Measurements from ENCODE around the gene CTSW.
A peak's percentile ranks its signal among the peaks of the same experiment; 100 is the strongest.

Gene CTSW

DNA sequence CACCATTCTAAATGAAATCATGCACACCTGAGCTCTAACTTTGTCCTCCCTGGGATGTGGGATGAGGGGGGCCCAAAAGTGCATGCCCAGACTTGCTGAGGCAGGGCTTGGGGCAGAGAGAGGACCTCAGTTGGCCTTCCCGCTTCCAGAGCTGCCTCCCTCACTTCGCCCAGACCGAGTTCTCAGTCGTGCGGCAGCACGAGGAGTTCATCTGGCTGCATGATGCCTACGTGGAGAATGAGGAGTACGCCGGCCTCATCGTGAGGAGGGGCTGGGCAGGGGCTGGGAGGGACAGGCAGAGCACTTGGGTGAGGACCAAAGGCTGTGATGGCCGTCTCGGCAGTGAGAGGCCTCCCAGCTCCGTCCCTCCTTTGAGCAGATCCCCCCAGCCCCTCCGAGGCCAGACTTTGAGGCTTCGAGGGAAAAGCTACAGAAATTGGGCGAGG is 29.8 kb upstream of the CTSW start:
- Histone ChIP-seq H3K9ac (ENCODE audit: low read length) (no peak overlapping the region), H3K27ac (ENCODE audit: low read depth, low read length) (no peak overlapping the region), H3K4me1 (ENCODE audit: control insufficient read depth, insufficient read depth, low read length) (0 out of 2 replicates have a peak, but pooled peaks cover 4% of the 10 kb centered on the region), H3K9me3 (ENCODE audit: control insufficient read depth, insufficient read depth, low read depth, low read length) (peaks cover 4% of the 10 kb centered on the region; the same call in 1 of the 2 replicates), H3K27me3 (ENCODE audit: control insufficient read depth, insufficient read depth, low read length) (no peaks in the 10 kb centered on the region), H3K36me3 (ENCODE audit: control insufficient read depth, insufficient read depth, low read length) (peaks cover 34% of the 10 kb centered on the region), H3K4me3 (ENCODE audit: low read depth, low read length) (no peak overlapping the region)

DNA sequence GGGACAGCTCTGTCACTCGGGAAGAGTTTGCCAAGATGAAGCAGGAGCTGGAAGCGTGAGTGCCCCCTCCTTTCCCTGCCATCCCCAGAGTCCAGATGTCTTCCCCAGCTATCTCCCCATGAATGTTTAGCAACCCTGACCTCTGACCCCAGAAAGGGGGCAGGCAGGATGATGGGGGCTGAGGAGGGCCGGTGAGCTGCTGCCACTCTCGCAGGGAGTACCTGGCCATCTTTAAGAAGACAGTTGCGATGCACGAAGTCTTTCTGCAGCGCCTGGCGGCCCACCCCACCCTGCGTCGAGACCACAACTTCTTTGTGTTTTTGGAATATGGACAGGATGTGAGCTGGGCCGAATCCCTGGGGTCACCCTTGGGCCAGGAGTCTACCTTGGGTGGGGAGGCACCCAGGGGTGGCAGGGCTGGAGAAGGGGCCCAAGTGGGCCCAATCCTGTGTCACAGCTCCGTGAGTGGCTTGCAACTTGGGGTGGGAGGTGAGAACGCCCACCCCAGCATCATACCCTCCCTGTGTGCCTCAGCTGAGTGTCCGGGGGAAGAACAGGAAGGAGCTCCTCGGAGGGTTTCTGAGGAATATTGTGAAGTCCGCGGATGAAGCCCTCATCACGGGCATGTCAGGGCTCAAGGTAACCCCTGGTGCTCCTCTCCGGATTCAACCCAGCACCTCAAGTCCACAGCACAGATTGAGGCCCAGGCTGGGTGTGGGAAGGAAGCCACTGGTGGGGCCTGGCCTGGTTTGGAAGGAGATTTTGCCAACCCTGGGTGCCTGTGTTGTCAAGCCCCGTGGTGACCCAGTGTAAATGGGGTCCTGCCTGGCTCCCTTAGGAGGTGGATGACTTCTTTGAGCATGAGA is 29.2 kb upstream of the CTSW start:
- Histone ChIP-seq H3K4me3 (ENCODE audit: low read depth, low read length) (no peak overlapping the region), H3K27ac (ENCODE audit: low read depth, low read length) (no peak overlapping the region), H3K36me3 (ENCODE audit: control insufficient read depth, insufficient read depth, low read length) (peaks cover 40% of the 10 kb centered on the region), H3K27me3 (ENCODE audit: control insufficient read depth, insufficient read depth, low read length) (no peaks in the 10 kb centered on the region), H3K9ac (ENCODE audit: low read length) (no peak overlapping the region), H3K4me1 (ENCODE audit: control insufficient read depth, insufficient read depth, low read length) (0 out of 2 replicates have a peak, but pooled peaks cover 4% of the 10 kb centered on the region), H3K9me3 (ENCODE audit: control insufficient read depth, insufficient read depth, low read depth, low read length) (peaks cover 4% of the 10 kb centered on the region; the same call in 1 of the 2 replicates)

DNA sequence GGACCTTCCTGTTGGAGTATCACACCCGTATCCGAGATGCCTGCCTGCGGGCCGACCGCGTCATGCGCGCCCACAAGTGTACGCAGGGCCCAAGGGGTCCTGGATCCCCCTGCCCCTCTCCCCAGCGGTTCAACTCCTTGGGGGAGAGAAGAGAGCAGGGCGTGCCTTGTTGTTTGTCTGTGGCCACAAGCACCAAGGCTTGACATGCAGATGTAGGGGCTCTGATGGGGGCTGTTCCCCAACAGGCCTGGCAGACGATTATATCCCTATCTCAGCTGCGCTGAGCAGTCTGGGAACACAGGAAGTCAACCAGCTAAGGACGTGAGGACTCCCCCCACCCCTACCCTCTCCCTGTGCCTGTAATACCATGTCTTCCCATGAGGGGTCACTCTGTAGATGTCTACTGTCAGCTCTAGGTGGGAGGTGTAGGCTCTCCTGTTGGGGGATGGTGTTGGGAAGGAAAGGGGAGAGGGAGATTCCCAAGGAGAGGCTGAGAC is 28.5 kb upstream of the CTSW start:
- no peak overlapping the region for H3K9ac ChIP-seq (ENCODE audit: low read length)
- H3K4me1 ChIP-seq (ENCODE audit: control insufficient read depth, insufficient read depth, low read length), result 0 out of 2 replicates have a peak, but pooled peaks cover 4% of the 10 kb centered on the region
- peaks cover 4% of the 10 kb centered on the region; the same call in 1 of the 2 replicates for H3K9me3 ChIP-seq (ENCODE audit: control insufficient read depth, insufficient read depth, low read depth, low read length)
- H3K27ac ChIP-seq (ENCODE audit: low read depth, low read length), result no peak overlapping the region
- H3K27me3 ChIP-seq (ENCODE audit: control insufficient read depth, insufficient read depth, low read length), result no peaks in the 10 kb centered on the region
- H3K4me3 ChIP-seq (ENCODE audit: low read depth, low read length), result no peak overlapping the region
- H3K36me3 ChIP-seq (ENCODE audit: control insufficient read depth, insufficient read depth, low read length), result peaks cover 47% of the 10 kb centered on the region

DNA sequence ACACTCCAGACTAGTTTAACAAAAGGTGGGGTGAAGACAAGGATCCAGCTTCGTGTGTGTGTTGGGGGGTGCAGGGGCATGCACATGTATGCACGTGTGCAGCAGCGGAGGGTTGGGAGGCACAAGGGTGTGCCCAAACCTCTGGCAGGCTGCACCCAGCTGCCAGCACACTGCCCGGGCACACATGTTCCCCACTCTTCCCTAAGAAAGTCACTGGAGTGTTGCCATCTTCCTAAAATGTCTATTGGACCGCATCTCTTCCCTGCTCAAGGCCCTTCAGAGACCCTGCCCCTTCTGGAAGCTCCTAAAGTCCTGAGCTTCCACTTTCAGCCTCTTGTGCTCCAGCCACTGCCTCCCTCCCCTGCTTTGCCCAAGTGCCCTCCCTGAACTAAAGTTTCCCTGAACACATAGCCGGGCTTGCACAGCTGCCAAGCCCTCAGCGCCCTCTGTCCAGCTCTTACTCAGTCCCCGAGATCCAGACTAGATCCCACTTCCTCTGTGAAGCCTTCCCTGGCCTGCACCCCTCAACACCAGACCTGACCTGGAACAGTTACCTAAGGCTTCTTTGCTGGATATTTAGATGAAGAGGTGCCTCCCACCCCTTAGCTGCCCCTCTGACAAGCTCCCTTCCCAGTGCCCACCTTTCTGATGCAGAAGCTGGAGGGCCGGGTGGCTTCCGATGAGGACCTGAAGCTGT is 27.7 kb upstream of the CTSW start:
- Histone ChIP-seq H3K9me3 (ENCODE audit: control insufficient read depth, insufficient read depth, low read depth, low read length) (peaks cover 4% of the 10 kb centered on the region; the same call in 1 of the 2 replicates), H3K27me3 (ENCODE audit: control insufficient read depth, insufficient read depth, low read length) (no peaks in the 10 kb centered on the region), H3K4me3 (ENCODE audit: low read depth, low read length) (no peak overlapping the region), H3K36me3 (ENCODE audit: control insufficient read depth, insufficient read depth, low read length) (peaks cover 54% of the 10 kb centered on the region), H3K27ac (ENCODE audit: low read depth, low read length) (no peak overlapping the region), H3K9ac (ENCODE audit: low read length) (no peak overlapping the region), H3K4me1 (ENCODE audit: control insufficient read depth, insufficient read depth, low read length) (0 out of 2 replicates have a peak, but pooled peaks cover 8% of the 10 kb centered on the region)

DNA sequence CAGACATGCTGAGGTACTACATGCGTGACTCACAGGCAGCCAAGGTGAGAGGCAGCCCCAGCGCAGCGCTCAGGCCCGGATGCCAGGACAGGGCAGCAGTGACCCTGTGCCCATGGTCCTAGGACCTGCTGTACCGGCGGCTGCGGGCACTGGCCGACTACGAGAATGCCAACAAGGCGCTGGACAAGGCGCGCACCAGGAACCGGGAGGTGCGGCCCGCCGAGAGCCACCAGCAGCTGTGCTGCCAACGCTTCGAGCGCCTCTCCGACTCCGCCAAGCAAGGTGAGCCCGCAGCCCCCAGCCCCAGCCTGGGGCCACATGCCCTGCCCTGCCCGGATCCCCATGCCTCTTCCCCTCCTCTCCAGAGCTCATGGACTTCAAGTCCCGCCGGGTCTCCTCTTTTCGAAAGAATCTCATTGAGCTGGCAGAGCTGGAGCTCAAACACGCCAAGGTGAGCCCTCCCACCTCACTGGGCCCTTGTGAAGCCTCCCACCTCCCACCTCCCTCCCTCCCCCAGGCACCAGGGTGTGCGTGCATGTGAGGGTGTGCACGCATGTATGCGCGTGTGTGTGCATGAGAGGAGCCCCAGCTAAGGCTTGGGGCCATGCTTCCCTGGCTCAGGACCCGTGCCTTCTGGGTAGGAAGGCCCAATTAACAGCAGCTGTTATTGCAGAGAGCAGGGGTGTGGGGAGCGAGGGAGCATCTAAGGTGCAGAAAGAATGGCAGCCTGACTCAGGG is 27.0 kb upstream of the CTSW start:
- peaks cover 54% of the 10 kb centered on the region for H3K36me3 ChIP-seq (ENCODE audit: control insufficient read depth, insufficient read depth, low read length)
- H3K27ac ChIP-seq (ENCODE audit: low read depth, low read length), result no peak overlapping the region

DNA sequence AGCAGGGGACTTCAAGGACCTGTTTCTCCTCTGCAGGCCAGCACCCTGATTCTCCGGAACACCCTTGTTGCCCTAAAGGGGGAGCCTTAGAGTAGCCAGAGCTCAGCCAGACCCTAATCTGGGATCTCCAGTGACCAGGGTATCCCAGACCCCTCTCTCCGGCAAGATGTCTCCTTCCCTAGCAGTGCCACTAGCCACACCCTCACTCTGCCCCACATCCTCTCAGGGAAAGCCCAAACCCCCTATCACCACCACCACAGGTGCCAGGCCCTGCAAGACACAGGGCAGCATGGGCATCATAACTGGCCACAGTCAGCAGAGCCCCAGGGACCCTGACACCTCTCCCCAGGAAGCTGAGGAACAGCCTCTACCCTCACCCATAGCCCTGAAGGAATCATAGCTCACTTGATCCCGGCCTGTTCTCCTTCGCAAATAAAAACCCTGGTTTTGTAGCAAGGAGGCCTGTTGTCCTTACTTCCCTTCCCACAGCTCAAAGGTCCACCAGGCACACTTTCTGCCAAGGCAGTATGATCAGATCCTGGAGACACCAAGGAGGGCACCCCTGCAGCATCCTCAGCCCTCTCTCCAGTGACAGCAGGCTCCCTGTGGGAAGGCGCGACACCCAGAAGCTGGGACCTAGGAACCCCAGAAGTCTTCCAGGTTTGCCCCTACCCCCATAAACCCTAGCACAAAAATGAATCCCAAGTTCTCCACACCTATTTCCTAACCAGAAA is 26.2 kb upstream of the CTSW start:
- no peak overlapping the region for H3K9ac ChIP-seq (ENCODE audit: low read length)
- peaks cover 54% of the 10 kb centered on the region for H3K36me3 ChIP-seq (ENCODE audit: control insufficient read depth, insufficient read depth, low read length)
- 0 out of 2 replicates have a peak, but pooled peaks cover 8% of the 10 kb centered on the region for H3K4me1 ChIP-seq (ENCODE audit: control insufficient read depth, insufficient read depth, low read length)
- no peaks in the 10 kb centered on the region for H3K27me3 ChIP-seq (ENCODE audit: control insufficient read depth, insufficient read depth, low read length)
- H3K4me3 ChIP-seq (ENCODE audit: low read depth, low read length), result no peak overlapping the region
- H3K9me3 ChIP-seq (ENCODE audit: control insufficient read depth, insufficient read depth, low read depth, low read length), result peaks cover 4% of the 10 kb centered on the region; the same call in 1 of the 2 replicates
- H3K27ac ChIP-seq (ENCODE audit: low read depth, low read length), result no peak overlapping the region

More for the DNA sequence above, 27.0 kb upstream of the CTSW start:
- Histone ChIP-seq H3K9me3 (ENCODE audit: control insufficient read depth, insufficient read depth, low read depth, low read length) (peaks cover 4% of the 10 kb centered on the region; the same call in 1 of the 2 replicates), H3K27me3 (ENCODE audit: control insufficient read depth, insufficient read depth, low read length) (no peaks in the 10 kb centered on the region), H3K4me3 (ENCODE audit: low read depth, low read length) (no peak overlapping the region), H3K4me1 (ENCODE audit: control insufficient read depth, insufficient read depth, low read length) (0 out of 2 replicates have a peak, but pooled peaks cover 8% of the 10 kb centered on the region), H3K9ac (ENCODE audit: low read length) (no peak overlapping the region)

DNA sequence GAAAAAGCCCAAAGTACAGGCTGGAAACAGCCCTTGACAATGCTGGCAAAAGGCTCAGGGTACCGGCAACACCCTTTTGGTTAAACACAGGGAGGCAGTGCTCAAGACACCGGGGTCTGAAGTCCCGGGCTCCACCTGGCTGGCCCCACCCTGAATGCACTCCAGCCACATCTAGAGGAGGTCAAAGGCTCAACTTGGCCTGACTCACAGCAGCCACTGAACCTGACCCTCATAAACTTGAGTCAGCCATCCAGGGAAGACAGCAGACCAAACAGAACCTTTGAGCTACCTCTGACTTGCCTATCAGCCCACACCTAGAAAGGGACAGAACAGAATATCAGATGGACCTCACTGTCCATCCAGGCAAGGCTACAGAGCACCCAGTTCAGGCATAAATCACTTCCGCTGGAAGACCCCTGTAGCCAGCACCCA is 25.5 kb upstream of the CTSW start:
- 0 out of 2 replicates have a peak, but pooled peaks cover 8% of the 10 kb centered on the region for H3K4me1 ChIP-seq (ENCODE audit: control insufficient read depth, insufficient read depth, low read length)
- peaks cover 4% of the 10 kb centered on the region; the same call in 1 of the 2 replicates for H3K9me3 ChIP-seq (ENCODE audit: control insufficient read depth, insufficient read depth, low read depth, low read length)
- H3K27ac ChIP-seq (ENCODE audit: low read depth, low read length), result no peak overlapping the region
- no peak overlapping the region for H3K4me3 ChIP-seq (ENCODE audit: low read depth, low read length)
- H3K9ac ChIP-seq (ENCODE audit: low read length), result no peak overlapping the region
- H3K36me3 ChIP-seq (ENCODE audit: control insufficient read depth, insufficient read depth, low read length), result peaks cover 54% of the 10 kb centered on the region
- no peaks in the 10 kb centered on the region for H3K27me3 ChIP-seq (ENCODE audit: control insufficient read depth, insufficient read depth, low read length)

DNA sequence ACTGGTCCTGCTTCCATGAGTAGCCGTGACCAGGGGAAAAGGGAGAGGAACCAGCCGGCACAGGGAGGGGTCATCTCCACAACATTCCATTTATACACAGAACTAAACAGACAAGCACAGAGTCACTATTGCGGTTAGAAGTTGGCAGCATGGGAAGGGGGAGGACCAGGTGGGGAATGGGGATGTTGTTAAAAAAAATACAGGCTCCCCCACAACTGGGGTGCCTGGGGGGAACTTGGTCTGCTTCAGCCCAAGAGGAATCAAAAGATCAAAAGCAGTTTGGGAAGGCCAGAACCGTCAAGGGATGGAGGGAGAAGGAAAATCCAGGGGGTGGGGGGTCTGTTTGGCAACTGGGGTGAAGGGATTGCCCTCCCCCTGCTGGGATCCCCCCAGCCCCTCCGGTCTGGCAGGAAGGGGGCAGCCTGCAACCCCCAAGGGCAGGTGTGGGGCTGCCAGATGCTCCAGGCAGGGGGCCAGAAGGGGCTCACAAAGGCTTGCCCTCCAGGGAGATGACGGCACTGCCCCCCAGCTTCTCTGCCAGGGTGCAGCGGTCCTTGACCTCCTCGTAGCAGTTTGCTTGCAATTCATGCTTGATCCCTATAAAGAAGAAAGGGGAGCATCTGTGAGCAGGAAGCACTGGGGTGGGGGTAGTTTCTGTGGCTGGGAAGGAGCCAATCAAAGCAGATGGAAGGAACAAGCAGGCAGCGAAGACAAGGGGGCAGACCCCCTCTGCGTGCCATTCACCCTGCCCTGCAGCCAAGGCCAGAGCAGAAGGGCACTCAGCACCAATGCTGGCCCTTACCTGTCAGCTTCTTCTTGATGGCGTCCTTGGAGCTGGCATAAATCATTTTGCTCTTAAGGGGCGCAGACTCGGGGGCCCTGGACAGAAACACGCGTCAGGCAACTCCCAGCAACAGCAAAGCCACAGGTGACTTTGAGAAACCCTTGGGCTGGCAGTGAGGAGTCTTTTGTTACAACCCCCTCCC is 24.5 kb upstream of the CTSW start:
- no peak overlapping the region for H3K4me3 ChIP-seq (ENCODE audit: low read depth, low read length)
- H3K27me3 ChIP-seq (ENCODE audit: control insufficient read depth, insufficient read depth, low read length), result no peaks in the 10 kb centered on the region
- no peak overlapping the region for H3K27ac ChIP-seq (ENCODE audit: low read depth, low read length)
- H3K4me1 ChIP-seq (ENCODE audit: control insufficient read depth, insufficient read depth, low read length), result 0 out of 2 replicates have a peak, but pooled peaks cover 5% of the 10 kb centered on the region
- no peak overlapping the region for H3K9ac ChIP-seq (ENCODE audit: low read length)
- peaks cover 4% of the 10 kb centered on the region; the same call in 1 of the 2 replicates for H3K9me3 ChIP-seq (ENCODE audit: control insufficient read depth, insufficient read depth, low read depth, low read length)
- peaks cover 54% of the 10 kb centered on the region for H3K36me3 ChIP-seq (ENCODE audit: control insufficient read depth, insufficient read depth, low read length)

DNA sequence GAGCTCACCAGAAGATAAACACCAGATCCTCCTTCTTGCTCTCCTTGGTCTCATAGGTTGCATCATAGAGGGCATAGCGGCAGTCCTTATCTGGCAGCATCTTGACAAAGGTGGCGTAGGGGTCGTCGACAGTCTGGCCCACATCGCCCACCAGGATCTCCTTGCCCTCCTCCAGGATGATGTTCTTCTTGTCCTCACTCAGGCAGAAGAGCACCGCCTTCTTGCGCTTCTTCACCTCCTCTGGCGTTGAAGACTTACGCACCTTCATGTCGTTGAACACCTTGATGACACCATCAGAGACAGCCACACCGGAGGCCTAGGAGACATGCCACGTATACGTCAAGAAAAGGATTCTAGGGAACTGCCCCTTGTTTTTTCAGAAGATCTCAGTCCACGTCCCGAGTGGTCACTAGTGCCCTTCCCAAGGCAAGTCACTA is 23.7 kb upstream of the CTSW start:
- H3K9ac ChIP-seq (ENCODE audit: low read length), result peak overlapping the region; percentile 99
- H3K4me3 ChIP-seq (ENCODE audit: low read depth, low read length), result peak overlapping the region; percentile 92
- H3K4me1 ChIP-seq (ENCODE audit: control insufficient read depth, insufficient read depth, low read length), result 0 out of 2 replicates have a peak, but pooled peaks cover 5% of the 10 kb centered on the region
- peaks cover 4% of the 10 kb centered on the region; the same call in 1 of the 2 replicates for H3K9me3 ChIP-seq (ENCODE audit: control insufficient read depth, insufficient read depth, low read depth, low read length)
- no peak overlapping the region for H3K27ac ChIP-seq (ENCODE audit: low read depth, low read length)
- peaks cover 54% of the 10 kb centered on the region for H3K36me3 ChIP-seq (ENCODE audit: control insufficient read depth, insufficient read depth, low read length)
- no peaks in the 10 kb centered on the region for H3K27me3 ChIP-seq (ENCODE audit: control insufficient read depth, insufficient read depth, low read length)

All from HUES6 (cell line).